K562 (cell line): ENCODE results near the gene CLCF1. TPM values are rescaled to one million over a fixed set of nuclear protein-coding genes. Genes with fewer than 3 reads are reported as not detected.

ENCODE experiments used
- ATAC-seq: fragments of 200-7000 bp; cut with Tn5 transposase; 3 replicates; pipeline ENCODE4 v1.9.1; 2020; ENCODE audit warnings: moderate library complexity
- BruUV-seq: library from RNA; stranded (reverse); fragments of 400-500 nt; replicated peaks from 2 replicates; lab custom pipeline; 2021; lab: Mats Ljungman, UMichigan
- CTCF ChIA-PET: fragments of 300-600 bp; formaldehyde crosslinking; extraction: SDS; loops from one replicate; lab custom pipeline; 2021; ENCODE audit warnings: low intra/inter-chr PET ratio; lab: Yijun Ruan, JAX
- POLR2A ChIA-PET: fragments of 300-600, 350-650 bp; sonication (Branson Sonifier 250); formaldehyde crosslinking; extraction: SDS; loops from one replicate; lab custom pipeline; 2021; ENCODE audit warnings: antibody characterized with exemption, inconsistent platforms; lab: Yijun Ruan, JAX
- DNase-seq, 4 experiments: peaks; one replicate each; pipeline versions ENCODE4 v3.0.0 to v3.0.0-alpha.2; 2011 to 2018; ENCODE audit warnings: low spot score in 3 of 4, mixed read lengths in 3 of 4; ENCODE audit errors: extremely low read depth in 1 of 4
- FAIRE-seq: peaks from 2 replicates; lab custom pipeline; 2011; peaks lifted over from hg19 to GRCh38; lab: Jason Lieb, UNC
- H2AFZ ChIP-seq: 2 replicates; pipeline ENCODE4 v1.6.0; 2011; ENCODE audit warnings: low read depth, low read length, control low read depth, inconsistent platforms
- H3K27ac ChIP-seq: fragments of 200-600 bp; 3 replicates; pipeline ENCODE4 v1.8.0; 2011; ENCODE audit warnings: low read depth, mild to moderate bottlenecking, control low read depth, inconsistent platforms, low read length, moderate library complexity, mixed read lengths; ENCODE audit errors: extremely low read depth
- H3K27me3 ChIP-seq, 2 experiments: fragments of 300-600 bp in 1 of 2; 2 replicates in 1 of 2; 3 replicates in 1 of 2; pipeline versions ENCODE4 v1.6.0 to v1.8.0; 2011; ENCODE audit warnings: inconsistent platforms in 2 of 2, low read length in 2 of 2, mild to moderate bottlenecking in 1 of 2, mixed read lengths in 1 of 2, moderate library complexity in 1 of 2; ENCODE audit not compliant: control insufficient read depth in 2 of 2, insufficient read depth in 2 of 2
- H3K36me3 ChIP-seq: fragments of 300-600 bp; 3 replicates; pipeline ENCODE4 v1.8.0; 2011; ENCODE audit warnings: mild to moderate bottlenecking, low read length, inconsistent platforms; ENCODE audit not compliant: control insufficient read depth, insufficient read depth
- H3K4me1 ChIP-seq, 2 experiments: fragments of 200-600 bp in 1 of 2; replicated peaks in 1 of 2; 2 replicates in 1 of 2; 3 replicates in 1 of 2; pipeline versions ENCODE4 v1.5.1 to v1.8.0; 2011; ENCODE audit warnings: inconsistent platforms in 2 of 2, low read length in 2 of 2, mild to moderate bottlenecking in 1 of 2, mixed read lengths in 1 of 2, moderate library complexity in 1 of 2; ENCODE audit not compliant: control insufficient read depth in 2 of 2, insufficient read depth in 2 of 2
- H3K4me2 ChIP-seq: 2 replicates; pipeline ENCODE4 v1.6.1; 2011; ENCODE audit warnings: low read length, control low read depth, inconsistent platforms, mixed read lengths; ENCODE audit not compliant: insufficient read depth
- H3K4me3 ChIP-seq: fragments of 200-600 bp; sonication (generic), shearing (Covaris generic); 2 replicates; pipeline ENCODE4 v1.5.1; 2016; ENCODE audit warnings: control low read depth, inconsistent platforms
- H3K79me2 ChIP-seq: fragments of 200-600 bp; 3 replicates; pipeline ENCODE4 v1.8.0; 2011; ENCODE audit warnings: low read length, inconsistent platforms; ENCODE audit not compliant: control insufficient read depth, insufficient read depth
- H3K9ac ChIP-seq, 2 experiments: 2 replicates each; pipeline versions ENCODE4 v1.6.0 to v1.6.1; 2011; ENCODE audit warnings: low read depth in 2 of 2, low read length in 2 of 2, control low read depth in 1 of 2, inconsistent platforms in 1 of 2, mild to moderate bottlenecking in 1 of 2, mixed read lengths in 1 of 2; ENCODE audit not compliant: insufficient read depth in 1 of 2
- H3K9me1 ChIP-seq: one replicate; pipeline ENCODE4 v1.6.0; 2011; ENCODE audit warnings: inconsistent platforms, mild to moderate bottlenecking, low read length, moderate library complexity; ENCODE audit not compliant: control insufficient read depth, insufficient read depth
- H3K9me3 ChIP-seq: replicated peaks from 2 replicates; pipeline ENCODE4 v1.5.1; 2011; ENCODE audit warnings: low read depth, low read length, inconsistent platforms; ENCODE audit not compliant: control insufficient read depth, insufficient read depth
- H4K20me1 ChIP-seq: replicated peaks from 2 replicates; pipeline ENCODE4 v1.6.1; 2011; ENCODE audit warnings: low read length, inconsistent platforms, mixed read lengths; ENCODE audit not compliant: control insufficient read depth, insufficient read depth
- ARID2 ChIP-seq: fragments of 450-650 bp; IDR thresholded peaks from 2 replicates; pipeline ENCODE4 v1.6.1; 2017; ENCODE audit warnings: antibody characterized with exemption, mild to moderate bottlenecking
- ZNF740 ChIP-seq, 3 experiments: fragments of 200-800 bp in 1 of 3; sonication (Bioruptor generic) in 1 of 3; sonication (generic) in 1 of 3; formaldehyde crosslinking in 1 of 3; IDR thresholded peaks; 2 replicates each; pipeline versions ENCODE4 v1.6.1 to v1.8.0; 2016 to 2022; ENCODE audit warnings: mild to moderate bottlenecking in 2 of 3, missing compliant biosample characterization in 2 of 3, missing genetic modification characterization in 2 of 3, missing genetic modification reagents in 1 of 3
- WGBS: fragments of 100-300 bp; shearing (Covaris generic); methylation state at CpG from one replicate; pipeline ENCODE4 v1.1.6; 2016; ENCODE audit warnings: low coverage, mixed read lengths; ENCODE audit not compliant: insufficient coverage; ENCODE audit errors: missing lambda C conversion rate; 5-methylcytosine and 5-hydroxymethylcytosine counted together
- in situ Hi-C: fragments of 300-500 bp; cut with MboI; formaldehyde crosslinking; loops from 4 replicates; pipeline ENCODE4 v1.15.0; 2018; ENCODE audit warnings: inconsistent platforms, mixed read lengths
- intact Hi-C: fragments of 100-400 bp; cut with micrococcal nuclease; formaldehyde crosslinking; loops from 2 replicates; pipeline ENCODE4 v1.14.2; 2022
- polyA plus RNA-seq, 8 experiments: library from polyadenylated mRNA; depleted of rRNA in 4 of 8; stranded (reverse) in 5 of 8; unstranded in 3 of 8; fragments of >200 nt; fragmentation: Nextera tagmentation in 2 of 8; fragmentation: Illumina TruSeq in 1 of 8; extraction: Ambion mirVana in 2 of 8; extraction: Trizol in 1 of 8; gene quantifications; 2 replicates each; pipeline versions ENCODE4 v1.2.1 to v1.2.3, GENCODE V29; 2011 to 2014; ENCODE audit warnings: inconsistent platforms in 1 of 8, missing spikeins in 1 of 8
- total RNA-seq, 7 experiments: library from RNA; depleted of rRNA in 6 of 7; stranded (reverse); fragments of >200 nt in 6 of 7; fragmentation: Illumina TruSeq in 2 of 7; extraction: Trizol in 2 of 7; gene quantifications; 2 replicates each; pipeline versions ENCODE4 v1.2.1 to v1.2.3, GENCODE V29; 2011 to 2021; ENCODE audit warnings: low replicate concordance in 1 of 7

CLCF1 gene
- total and polyA plus RNA-seq, 9 of the 15 experiments (the other 6 are each of a cell fraction or from before 2014, with no cell fraction given): 0.49 to 5.8 (median 3.0) TPM

GRCh38 chr11:67378544-67378943 lies 5.1 kb upstream of the CLCF1 start:
- no peak for TF ChIP-seq ARID2
- no peak for TF ChIP-seq ZNF740 (CRISPR knock-in tag; IDR thresholded peaks at IDR 0.05)
- TF ChIP-seq ZNF740 (tag; IDR thresholded peaks at IDR 0.05): 0 out of 4 replicates have a peak, but pooled peaks of 1 of the 2 experiments have one; percentile 5
- TF ChIP-seq, all 486 proteins: peak for 1
- intact Hi-C loops: no loop called here
- Histone ChIP-seq H3K9me1 (no peaks in the 10 kb centered on the region), H3K4me2 (no peak overlapping the region), H3K27ac (no peak overlapping the region; the same call in 2 of the 3 replicates), H4K20me1 (no peaks in the 10 kb centered on the region), H2AFZ (no peak overlapping the region), H3K9me3 (no peaks in the 10 kb centered on the region), H3K79me2 (peaks cover 10% of the 10 kb centered on the region; the same call in 2 of the 3 replicates), H3K9ac (peak overlapping the region in 1 of 2 experiments; percentile 89; a peak in 2 of 4 replicates), H3K4me1 (peaks cover 64 to 73% of the 10 kb centered on the region in 2 experiments), H3K27me3 (no peaks in the 10 kb centered on the region), H3K36me3 (no peaks in the 10 kb centered on the region), H3K4me3 (no peak overlapping the region)
- POLR2A ChIA-PET: interaction anchor here (0.7 to 2.0 kb wide), 3 partner anchors 7 to 26 kb away, joined by 5 read pairs; partner anchors contain the start of genes POLD4 and RAD9A
- no peak for ATAC-seq
- no TSS peak for BruUV-seq
- in situ Hi-C loops: no loop called here
- no peak for FAIRE-seq
- 86% methylated on average over 3 of the region's 4 CpGs for WGBS
- CTCF ChIA-PET: no interaction called here
- DNase-seq: no peak
